ENCODE measurements around the gene PDE9A. TPM values are rescaled to one million over a fixed set of nuclear protein-coding genes. Genes with fewer than 3 reads are reported as not detected.

Gene PDE9A
- total and polyA plus RNA-seq, 2 donors (not counting 3 experiments of a cell fraction or from before 2014, with no cell fraction given): 0.28 to 2.2 TPM

DNA sequence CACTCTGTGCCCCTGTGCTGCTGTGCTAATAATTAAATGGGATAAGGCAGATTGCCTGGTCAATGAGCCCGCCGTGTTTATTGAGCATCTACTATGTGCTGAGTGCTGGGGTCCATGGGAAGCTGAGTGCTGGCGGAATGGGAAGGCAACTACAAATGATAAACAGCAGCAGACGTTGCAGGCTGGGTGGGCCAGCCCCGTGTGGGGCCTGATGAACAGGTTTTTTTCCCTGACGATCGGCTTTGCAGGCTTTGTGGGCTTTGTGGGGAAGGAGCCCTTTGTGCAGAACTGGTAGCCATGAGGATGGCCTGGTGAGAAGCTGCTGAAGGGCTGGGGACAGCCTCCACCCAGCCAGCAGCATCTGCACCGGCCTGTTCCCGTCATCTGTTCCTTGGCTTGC lies 3.5 kb downstream of the PDE9A start:
- TF ChIP-seq POLR2A (IDR thresholded peaks at IDR 0.05; ENCODE audit: low read depth, low read length) (no peak), EZH2 (IDR thresholded peaks at IDR 0.05; ENCODE audit: borderline replicate concordance, low read depth, low read length, severe bottlenecking) (no peak), JUN (IDR thresholded peaks at IDR 0.05; ENCODE audit: borderline replicate concordance, insufficient read depth, insufficient read length, low read depth) (no peak), POLR2AphosphoS5 (IDR thresholded peaks at IDR 0.05; ENCODE audit: insufficient read depth, low read depth, low read length) (no peak), GATA2 (IDR thresholded peaks at IDR 0.05; ENCODE audit: insufficient read depth, insufficient read length, low read depth, low read length) (no peak), MYC (IDR thresholded peaks at IDR 0.05; ENCODE audit: low read depth, low read length) (no peak), FOS (IDR thresholded peaks at IDR 0.05; ENCODE audit: borderline replicate concordance, insufficient read depth, low read length) (no peak)
- TF ChIP-seq, protein P1, sequence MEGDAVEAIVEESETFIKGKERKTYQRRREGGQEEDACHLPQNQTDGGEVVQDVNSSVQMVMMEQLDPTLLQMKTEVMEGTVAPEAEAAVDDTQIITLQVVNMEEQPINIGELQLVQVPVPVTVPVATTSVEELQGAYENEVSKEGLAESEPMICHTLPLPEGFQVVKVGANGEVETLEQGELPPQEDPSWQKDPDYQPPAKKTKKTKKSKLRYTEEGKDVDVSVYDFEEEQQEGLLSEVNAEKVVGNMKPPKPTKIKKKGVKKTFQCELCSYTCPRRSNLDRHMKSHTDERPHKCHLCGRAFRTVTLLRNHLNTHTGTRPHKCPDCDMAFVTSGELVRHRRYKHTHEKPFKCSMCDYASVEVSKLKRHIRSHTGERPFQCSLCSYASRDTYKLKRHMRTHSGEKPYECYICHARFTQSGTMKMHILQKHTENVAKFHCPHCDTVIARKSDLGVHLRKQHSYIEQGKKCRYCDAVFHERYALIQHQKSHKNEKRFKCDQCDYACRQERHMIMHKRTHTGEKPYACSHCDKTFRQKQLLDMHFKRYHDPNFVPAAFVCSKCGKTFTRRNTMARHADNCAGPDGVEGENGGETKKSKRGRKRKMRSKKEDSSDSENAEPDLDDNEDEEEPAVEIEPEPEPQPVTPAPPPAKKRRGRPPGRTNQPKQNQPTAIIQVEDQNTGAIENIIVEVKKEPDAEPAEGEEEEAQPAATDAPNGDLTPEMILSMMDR (IDR thresholded peaks at IDR 0.05; ENCODE audit: extremely low read depth in 1 of 2, insufficient read depth in 1 of 2, low read depth in 1 of 2, low read length in 2 of 2): no peak
- TF ChIP-seq, protein P2, sequence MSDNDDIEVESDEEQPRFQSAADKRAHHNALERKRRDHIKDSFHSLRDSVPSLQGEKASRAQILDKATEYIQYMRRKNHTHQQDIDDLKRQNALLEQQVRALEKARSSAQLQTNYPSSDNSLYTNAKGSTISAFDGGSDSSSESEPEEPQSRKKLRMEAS (IDR thresholded peaks at IDR 0.05; ENCODE audit: insufficient read depth, insufficient read length): no peak
- Histone ChIP-seq H3K9me1 (replicated peaks; ENCODE audit: control insufficient read depth, extremely low read depth, insufficient read depth, low read length) (no peaks in the 10 kb centered on the region), H3K79me2 (ENCODE audit: control insufficient read depth, insufficient read depth, low read length) (no peaks in the 10 kb centered on the region), H3K4me3 (replicated peaks in 1 of 3; ENCODE audit: insufficient read depth in 1 of 3, low read depth in 1 of 3, low read length in 3 of 3) (no peak overlapping the region), H3K9me3 (replicated peaks; ENCODE audit: control insufficient read depth, insufficient read depth, low read length) (no peaks in the 10 kb centered on the region), H3K27ac (ENCODE audit: insufficient read depth, low read depth, low read length) (no peak overlapping the region), H3K27me3 (ENCODE audit: control insufficient read depth in 2 of 2, insufficient read depth in 2 of 2, low read length in 2 of 2) (peaks cover 21 to 25% of the 10 kb centered on the region in 2 experiments), H2AFZ (ENCODE audit: low read depth, low read length) (no peak overlapping the region), H3K36me3 (ENCODE audit: control insufficient read depth in 2 of 2, extremely low read depth in 1 of 2, insufficient read depth in 2 of 2, low read length in 2 of 2) (no peaks in the 10 kb centered on the region), H4K20me1 (replicated peaks; ENCODE audit: control insufficient read depth, extremely low read depth, insufficient read depth, low read length) (no peaks in the 10 kb centered on the region), H3K9ac (replicated peaks; ENCODE audit: extremely low read depth, insufficient read depth, low read length) (no peak overlapping the region), H3K4me1 (ENCODE audit: control insufficient read depth, extremely low read depth, insufficient read depth, low read length) (no peaks in the 10 kb centered on the region), H3K4me2 (ENCODE audit: insufficient read depth, low read length) (no peak overlapping the region)
- CTCF ChIA-PET: no interaction called here
- POLR2A ChIA-PET: no interaction called here
- intact Hi-C loops (cut with micrococcal nuclease) (no loop called here), dilution Hi-C loops (cut with MboI; ENCODE audit: extremely low pct_ligation_motif_present, low sequenced_read_pairs) (no loop called here)
- DNase-seq (ENCODE audit: low read depth, low spot score): no peak
- no peak for FAIRE-seq
- BruUV-seq (replicated peaks): no TSS peak
